Measurements from ENCODE around the gene PLIN3. TPM values are rescaled to one million over a fixed set of nuclear protein-coding genes. Genes with fewer than 3 reads are reported as not detected.
"Not testable (repeated sequence)": the region's sequence is repeated elsewhere in the genome, so short reads cannot be mapped to it uniquely, and the experiment has no call there.

Gene PLIN3
- total RNA-seq, 2 donors from 2014 or later: 80.0 to 80.9 TPM

- no peaks in the 10 kb centered on the region for H3K9me3 ChIP-seq (ENCODE audit: control insufficient read depth, low read length)
- no peak overlapping the region for H3K27ac ChIP-seq (ENCODE audit: low read depth, low read length)
- Mint-ChIP-seq H3K4me3 (no peak overlapping the region), H3K27ac (no peak overlapping the region), H3K4me1 (peaks cover 24% of the 10 kb centered on the region), H3K27me3 (ENCODE audit: insufficient read depth) (peaks cover 7% of the 10 kb centered on the region), H3K9me3 (no peaks in the 10 kb centered on the region), H3K36me3 (ENCODE audit: low read depth) (peaks cover 4% of the 10 kb centered on the region)
- peaks cover 12% of the 10 kb centered on the region for H3K4me1 ChIP-seq (ENCODE audit: control insufficient read depth, insufficient read depth, low read length)
- H3K27me3 ChIP-seq (ENCODE audit: control insufficient read depth, insufficient read depth, low read length, poor library complexity, severe bottlenecking): no peaks in the 10 kb centered on the region
- WGBS, 2 experiments (ENCODE audit: insufficient coverage in 1 of 2, insufficient read length in 1 of 2): 88 to 91% methylated on average over 8 of the region's 8 CpGs
- TF ChIP-seq CTCF (conservative IDR thresholded peaks at IDR 0.05): no peak
- DNase-seq: no peak
- H3K36me3 ChIP-seq (ENCODE audit: control insufficient read depth, insufficient read depth, low read length): peaks cover 1% of the 10 kb centered on the region
- H3K9ac ChIP-seq (ENCODE audit: extremely low read depth, low read length, poor library complexity, severe bottlenecking): no peak overlapping the region
- no peak overlapping the region for H3K4me3 ChIP-seq (ENCODE audit: low read length)
Observed at GRCh38 chr19:4906963-4907362, 39.5 kb upstream of the PLIN3 start.

GRCh38 chr19:4904481-4904880 lies 37.0 kb upstream of the PLIN3 start:
- Histone ChIP-seq H3K27ac (ENCODE audit: low read depth, low read length) (no peak overlapping the region), H3K27me3 (ENCODE audit: control insufficient read depth, insufficient read depth, low read length, poor library complexity, severe bottlenecking) (no peaks in the 10 kb centered on the region), H3K4me1 (ENCODE audit: control insufficient read depth, insufficient read depth, low read length) (no peaks in the 10 kb centered on the region), H3K9me3 (ENCODE audit: control insufficient read depth, low read length) (no peaks in the 10 kb centered on the region), H3K4me3 (ENCODE audit: low read length) (no peak overlapping the region), H3K9ac (ENCODE audit: extremely low read depth, low read length, poor library complexity, severe bottlenecking) (no peak overlapping the region), H3K36me3 (ENCODE audit: control insufficient read depth, insufficient read depth, low read length) (no peaks in the 10 kb centered on the region)
- H3K36me3 Mint-ChIP-seq (ENCODE audit: low read depth): no peaks in the 10 kb centered on the region
- H3K4me3 Mint-ChIP-seq: no peak overlapping the region
- WGBS, 2 experiments (ENCODE audit: insufficient coverage in 1 of 2, insufficient read length in 1 of 2): 93 to 97% methylated on average over 3 of the region's 3 CpGs
- peaks cover 11% of the 10 kb centered on the region for H3K27me3 Mint-ChIP-seq (ENCODE audit: insufficient read depth)
- H3K27ac Mint-ChIP-seq: no peak overlapping the region
- DNase-seq: no peak
- no peaks in the 10 kb centered on the region for H3K9me3 Mint-ChIP-seq
- TF ChIP-seq CTCF (conservative IDR thresholded peaks at IDR 0.05): no peak
- H3K4me1 Mint-ChIP-seq: peaks cover 14% of the 10 kb centered on the region

- Mint-ChIP-seq H3K36me3 (ENCODE audit: low read depth) (no peaks in the 10 kb centered on the region), H3K9me3 (no peaks in the 10 kb centered on the region), H3K4me1 (peaks cover 5% of the 10 kb centered on the region), H3K27ac (no peak within 1 kb of the TSS), H3K27me3 (ENCODE audit: insufficient read depth) (peaks cover 14% of the 10 kb centered on the region), H3K4me3 (no peak within 1 kb of the TSS)
- Histone ChIP-seq H3K4me3 (ENCODE audit: low read length) (no peak within 1 kb of the TSS), H3K27me3 (ENCODE audit: control insufficient read depth, insufficient read depth, low read length, poor library complexity, severe bottlenecking) (no peaks in the 10 kb centered on the region), H3K9ac (ENCODE audit: extremely low read depth, low read length, poor library complexity, severe bottlenecking) (no peak within 1 kb of the TSS), H3K9me3 (ENCODE audit: control insufficient read depth, low read length) (no peaks in the 10 kb centered on the region), H3K36me3 (ENCODE audit: control insufficient read depth, insufficient read depth, low read length) (no peaks in the 10 kb centered on the region), H3K4me1 (ENCODE audit: control insufficient read depth, insufficient read depth, low read length) (no peaks in the 10 kb centered on the region), H3K27ac (ENCODE audit: low read depth, low read length) (no peak within 1 kb of the TSS)
- no peak for DNase-seq
- WGBS, 2 experiments (ENCODE audit: insufficient coverage in 1 of 2, insufficient read length in 1 of 2): 99 to 100% methylated on average over 3 to 5 of the region's 7 CpGs
- no peak for TF ChIP-seq CTCF (conservative IDR thresholded peaks at IDR 0.05)
Observed at GRCh38 chr19:4902796-4903195, 35.3 kb upstream of the PLIN3 start, which contains the start of gene ARRDC5. Gene ARRDC5, minus strand, starts transcription at chr19:4902896. Its CDS starts 71 bp downstream, at chr19:4902825.

GRCh38 chr19:4900879-4901278 lies 33.4 kb upstream of the PLIN3 start:
- 94% methylated on average over 12 to 13 of the region's 13 CpGs for WGBS, 2 experiments (ENCODE audit: insufficient coverage in 1 of 2, insufficient read length in 1 of 2)
- not testable (repeated sequence) for H3K4me1 Mint-ChIP-seq; H3K9ac ChIP-seq (ENCODE audit: extremely low read depth, low read length, poor library complexity, severe bottlenecking); H3K4me3 ChIP-seq (ENCODE audit: low read length); H3K36me3 ChIP-seq (ENCODE audit: control insufficient read depth, insufficient read depth, low read length); H3K4me1 ChIP-seq (ENCODE audit: control insufficient read depth, insufficient read depth, low read length); H3K36me3 Mint-ChIP-seq (ENCODE audit: low read depth); DNase-seq; H3K9me3 ChIP-seq (ENCODE audit: control insufficient read depth, low read length); H3K27ac Mint-ChIP-seq; H3K4me3 Mint-ChIP-seq; H3K9me3 Mint-ChIP-seq; H3K27me3 ChIP-seq (ENCODE audit: control insufficient read depth, insufficient read depth, low read length, poor library complexity, severe bottlenecking); H3K27ac ChIP-seq (ENCODE audit: low read depth, low read length)
- peaks cover 23% of the 10 kb centered on the region for H3K27me3 Mint-ChIP-seq (ENCODE audit: insufficient read depth)
